ENCODE measurements around the gene NRXN2.

DNA sequence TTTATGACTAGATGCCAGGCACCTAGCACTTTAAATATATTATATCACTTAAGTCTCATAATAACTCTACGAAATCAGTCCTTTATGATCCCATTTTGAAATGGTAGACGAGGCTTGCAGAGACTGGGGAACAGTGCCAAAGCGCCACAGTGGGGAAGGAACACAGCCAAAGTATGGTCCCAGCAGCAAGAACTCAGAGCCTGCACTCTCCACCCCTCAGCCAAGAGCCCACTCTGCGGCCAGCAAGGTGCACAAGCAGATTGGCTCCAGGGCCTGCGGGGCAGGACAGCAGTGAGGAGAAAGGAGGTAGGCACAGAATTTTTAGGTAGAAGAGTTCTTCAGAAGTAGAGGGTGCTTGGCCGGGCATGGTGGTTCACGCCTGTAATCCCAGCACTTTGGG, 61.4 kb downstream of the NRXN2 start:
- no peak for TF ChIP-seq POLR2A (IDR thresholded peaks at IDR 0.05; ENCODE audit: low read length)
- no peak for TF ChIP-seq GATA1 (IDR thresholded peaks at IDR 0.05; ENCODE audit: low read depth, low read length)
